Urothelium cell line (cell line): ENCODE data around the gene LCN1.
A peak's percentile ranks its signal among the peaks of the same experiment; 100 is the strongest.
"Not testable (repeated sequence)": the region's sequence is repeated elsewhere in the genome, so short reads cannot be mapped to it uniquely, and the experiment has no call there.

Source experiments
- DNase-seq: peaks from one replicate; pipeline ENCODE4 v3.0.0; 2011; ENCODE audit warnings: low spot score, mixed read lengths
- FAIRE-seq: peaks from 2 replicates; lab custom pipeline; 2011; peaks lifted over from hg19 to GRCh38; lab: Jason Lieb, UNC

The LCN1 gene

DNA sequence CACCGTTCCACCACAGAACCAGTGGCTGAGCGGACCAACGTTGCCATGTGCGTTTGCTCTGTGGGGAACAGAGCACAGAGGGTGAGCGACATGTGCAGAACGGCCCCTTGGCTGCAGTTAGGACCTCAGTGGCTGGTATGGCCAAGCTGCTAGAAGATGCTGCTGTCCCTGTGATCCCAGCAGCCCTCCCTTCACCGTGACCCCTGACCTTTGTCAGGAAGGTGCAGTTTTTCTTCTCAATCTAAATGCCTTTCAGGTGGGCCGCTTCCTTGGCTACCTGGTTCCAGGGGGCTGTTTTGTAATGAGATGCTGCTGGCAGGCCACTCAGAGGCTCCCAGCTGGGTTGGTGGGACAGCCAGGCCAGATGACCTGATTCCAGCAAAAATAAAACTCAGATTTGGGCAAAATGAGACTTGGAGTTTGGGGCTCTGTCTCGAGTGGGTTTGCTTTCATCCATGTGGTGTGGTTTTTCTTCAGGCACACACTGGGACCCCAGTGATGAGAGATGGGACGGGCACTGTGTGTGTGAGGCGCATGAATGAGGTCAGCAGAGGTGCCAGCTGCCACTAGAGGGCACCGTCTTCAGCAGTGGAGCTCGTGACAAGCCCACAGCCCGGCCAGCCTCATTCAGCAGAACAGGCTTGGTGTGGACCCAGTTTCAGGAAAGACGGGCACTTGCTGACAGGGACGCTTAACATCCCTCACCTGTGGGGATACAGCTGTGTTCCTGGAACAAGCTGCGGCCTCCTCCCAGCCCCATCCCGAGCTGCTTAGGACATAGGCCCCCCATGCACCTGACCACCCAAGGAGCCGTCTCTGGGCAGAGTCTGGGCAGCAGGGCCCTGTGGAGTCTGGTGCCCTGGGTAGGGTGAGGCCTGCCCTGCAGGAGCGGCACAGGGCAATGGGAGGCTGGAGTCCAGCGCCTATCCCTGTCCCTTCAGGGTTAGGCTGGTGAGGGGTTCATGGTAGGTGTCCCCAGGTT, 16.7 kb upstream of the LCN1 start:
- FAIRE-seq (no peak), DNase-seq (peak; percentile 63)

DNA sequence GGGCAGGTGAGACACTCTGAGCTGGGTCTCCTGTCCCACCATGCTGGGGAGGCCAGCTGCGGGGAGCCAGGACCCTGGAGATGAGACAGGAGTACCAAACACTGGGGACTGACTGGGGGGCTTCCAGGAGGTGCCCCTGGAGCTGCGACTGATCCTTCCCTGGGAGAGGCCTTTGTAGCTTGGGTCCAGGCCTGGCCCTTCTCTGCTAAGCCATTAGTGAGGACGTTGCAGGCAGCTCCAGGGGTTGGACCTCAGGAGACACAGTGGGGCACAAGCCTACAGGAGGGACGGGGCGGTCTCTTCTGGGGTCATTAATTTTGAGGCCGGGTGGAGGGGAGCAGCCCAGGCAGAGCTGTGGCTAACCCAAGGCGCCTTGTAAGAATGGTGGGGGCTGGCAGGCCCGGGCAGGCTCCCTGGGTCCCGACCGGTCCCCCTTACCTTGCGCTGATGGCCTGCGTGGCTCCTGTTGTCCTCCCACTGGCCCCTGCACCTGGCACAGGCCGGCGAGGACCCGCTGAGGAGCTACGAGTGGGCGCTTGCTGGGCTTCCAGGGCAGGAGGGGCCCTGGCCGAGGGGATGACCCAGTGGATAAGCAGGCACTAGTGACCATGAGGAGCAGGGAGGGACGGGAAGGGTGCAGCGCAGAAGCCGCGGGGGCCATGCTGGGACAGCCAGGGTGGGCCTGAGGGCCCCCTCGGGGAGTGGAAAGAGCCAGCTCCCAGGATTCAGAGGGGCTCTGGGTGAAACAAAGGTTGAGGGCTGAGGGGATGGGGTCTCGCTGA, 15.6 kb upstream of the LCN1 start:
- no peak for DNase-seq
- FAIRE-seq: no peak

DNA sequence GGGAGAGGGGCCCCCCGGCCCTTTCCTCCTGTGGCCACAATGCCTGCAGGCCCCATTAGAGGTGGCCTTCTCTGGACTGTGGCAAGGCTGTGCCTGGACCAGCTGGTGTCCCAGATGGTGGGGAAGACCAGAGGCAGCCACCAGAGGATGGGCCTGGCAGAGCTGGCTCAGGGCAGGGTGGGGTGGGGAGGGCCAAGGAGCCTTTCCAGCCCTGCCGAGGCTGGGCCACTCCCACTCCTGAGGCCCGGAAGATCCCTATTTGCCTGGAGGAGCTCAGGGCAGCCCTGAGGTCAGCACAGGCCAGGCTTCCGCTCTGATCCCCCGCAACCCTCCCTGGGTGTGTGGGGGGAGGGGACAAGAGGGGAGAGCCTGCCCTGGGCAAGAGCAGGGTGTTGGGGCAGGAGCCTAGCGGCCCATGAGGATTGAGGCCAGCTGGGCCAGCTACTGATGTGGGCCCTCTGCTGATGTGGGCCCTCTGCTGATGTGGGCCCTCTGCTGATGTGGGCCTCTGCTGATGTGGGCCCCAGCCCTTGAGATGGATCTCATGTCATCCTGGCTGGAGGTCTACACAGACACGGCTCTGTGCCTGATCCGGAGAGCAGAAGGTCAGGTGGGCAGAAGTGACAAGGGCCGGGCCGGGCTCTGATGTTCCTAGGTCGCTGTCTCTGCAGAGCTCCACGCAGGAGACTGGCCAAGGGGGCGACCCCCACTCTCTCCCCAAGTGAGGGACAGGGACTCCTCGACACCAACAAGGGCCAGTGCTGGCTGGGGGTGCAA, 14.7 kb upstream of the LCN1 start:
- DNase-seq (no peak), FAIRE-seq (no peak)

DNA sequence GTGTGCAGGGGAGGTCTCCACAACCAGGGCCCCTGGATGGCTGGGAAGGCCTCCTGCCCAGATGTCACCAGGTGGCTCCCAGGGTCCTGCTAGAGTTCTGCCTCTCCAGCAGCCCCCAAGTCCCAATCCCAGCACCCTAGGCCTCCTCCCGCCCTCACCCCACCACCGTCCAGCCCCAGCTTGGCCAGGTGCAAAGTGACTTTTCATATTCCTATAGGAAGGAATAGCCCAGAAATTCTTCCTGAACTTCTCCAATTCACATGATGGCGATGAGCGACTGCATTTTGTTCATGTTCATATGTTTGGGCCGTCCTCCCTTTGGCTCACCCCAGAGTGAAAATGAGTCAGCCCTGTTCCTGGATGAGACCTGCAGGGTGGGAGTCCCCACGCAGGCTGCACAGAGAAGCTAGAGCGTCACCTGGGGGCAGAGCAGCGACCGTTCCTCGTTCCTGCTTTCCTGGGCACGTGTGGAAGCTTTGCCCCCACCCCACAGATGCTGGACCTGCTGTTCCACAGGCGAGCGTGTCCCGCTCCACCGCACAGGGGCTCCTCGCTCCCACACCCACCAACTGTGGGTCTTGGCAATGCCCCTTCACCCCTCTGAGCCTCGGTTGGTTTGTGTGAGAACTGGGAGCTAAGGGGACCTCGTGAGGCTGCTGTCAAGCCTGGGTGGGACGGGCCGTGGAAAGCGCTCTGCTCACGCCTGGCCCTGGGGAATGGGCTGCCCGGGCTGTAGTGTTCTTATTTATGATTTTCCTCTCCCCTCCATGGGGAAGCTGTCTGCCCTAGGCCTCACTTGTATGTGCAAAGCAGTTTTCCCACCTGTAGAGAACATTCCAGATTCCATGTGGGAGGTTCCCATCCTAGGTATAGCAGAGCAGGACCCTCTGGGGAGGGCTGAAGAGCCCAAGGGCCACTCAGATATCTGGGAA, 13.9 kb upstream of the LCN1 start:
- DNase-seq: no peak
- no peak for FAIRE-seq

DNA sequence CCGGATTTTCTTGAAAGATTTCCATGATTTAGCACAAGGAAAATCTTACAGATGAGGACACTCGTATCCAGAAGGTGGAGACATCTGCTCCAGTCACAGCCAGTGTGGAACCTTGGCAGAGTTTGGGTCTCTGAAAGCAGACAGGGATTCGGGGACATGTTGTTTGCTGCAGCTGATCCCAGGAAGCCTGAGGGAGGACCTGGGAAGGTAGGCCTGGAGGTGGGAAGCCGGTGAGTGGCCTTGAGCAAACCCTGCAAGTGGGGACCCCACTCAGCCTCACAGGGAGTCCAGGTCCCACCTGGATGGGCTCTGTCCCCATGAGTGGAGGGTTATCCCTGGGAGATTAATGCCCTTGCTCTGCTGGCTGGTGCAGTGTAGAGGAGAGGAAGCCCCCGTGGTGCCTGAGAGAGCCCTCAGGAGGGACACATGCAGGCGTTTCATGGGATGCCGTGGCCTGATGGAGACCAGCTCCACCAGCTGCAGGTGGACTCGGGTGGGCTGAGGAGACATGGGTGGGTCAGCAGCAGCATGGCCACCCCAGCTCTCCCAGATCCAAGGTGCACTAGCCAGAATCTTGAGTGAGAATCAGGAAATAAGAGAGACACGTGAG, 12.9 kb upstream of the LCN1 start:
- no peak for FAIRE-seq

DNA sequence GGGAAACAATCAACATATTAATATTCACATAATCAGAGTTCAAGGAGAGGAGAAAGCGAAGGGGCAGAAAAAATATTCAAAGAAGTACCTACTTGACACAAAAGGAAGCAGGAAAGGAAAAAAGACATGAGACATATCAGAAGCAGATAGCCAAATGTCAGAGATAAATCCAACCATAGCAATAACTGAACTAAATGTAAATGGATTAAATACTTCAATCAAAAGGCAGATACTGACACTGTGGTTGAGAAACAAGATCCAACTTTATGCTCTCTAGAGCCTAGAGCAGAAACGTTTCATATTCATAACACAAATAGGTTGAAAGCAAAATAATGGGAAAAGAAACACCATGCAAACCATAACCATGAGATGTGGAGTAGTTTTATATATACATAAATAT, 11.8 kb upstream of the LCN1 start:
- no peak for DNase-seq
- no peak for FAIRE-seq

More for the DNA sequence above, 12.9 kb upstream of the LCN1 start:
- DNase-seq: no peak

DNA sequence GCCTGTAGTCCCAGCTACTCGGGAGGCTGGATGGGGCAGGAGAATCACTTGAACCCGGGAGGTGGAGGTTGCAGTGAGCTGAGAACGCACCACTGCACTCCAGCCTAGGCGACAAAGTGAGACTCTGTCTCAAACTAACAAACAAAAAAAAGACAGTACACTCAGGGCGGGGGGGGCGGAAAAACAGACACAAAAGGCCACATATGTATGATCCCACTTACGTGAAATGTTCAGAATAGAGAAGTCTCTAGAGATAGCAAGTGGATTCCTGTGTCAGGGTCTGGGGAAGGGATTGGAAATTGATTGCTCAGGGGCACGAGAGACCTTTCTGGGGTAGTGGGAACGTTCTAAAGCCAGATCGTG, 9.0 kb upstream of the LCN1 start:
- DNase-seq: no peak
- no peak for FAIRE-seq

DNA sequence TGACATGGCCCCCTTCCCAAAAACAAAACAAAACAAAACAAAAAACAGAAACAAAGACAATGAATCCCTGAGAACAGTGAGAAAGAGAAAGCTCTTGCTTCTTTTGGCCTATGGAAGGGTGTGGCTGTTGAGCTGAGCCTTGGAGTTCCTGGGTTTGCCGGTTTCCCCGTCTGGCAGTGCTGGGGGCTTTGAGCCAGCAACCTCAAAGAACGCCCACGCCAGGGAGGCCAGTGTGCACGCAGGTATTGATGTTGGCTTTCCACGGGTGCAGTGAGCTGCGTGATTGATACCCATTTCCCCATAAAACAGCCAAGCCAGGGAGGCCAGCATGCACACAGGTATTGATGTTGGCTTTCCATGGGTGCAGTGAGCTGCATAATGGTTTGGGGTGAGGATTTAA, 8.3 kb upstream of the LCN1 start:
- DNase-seq (no peak), FAIRE-seq (no peak)

DNA sequence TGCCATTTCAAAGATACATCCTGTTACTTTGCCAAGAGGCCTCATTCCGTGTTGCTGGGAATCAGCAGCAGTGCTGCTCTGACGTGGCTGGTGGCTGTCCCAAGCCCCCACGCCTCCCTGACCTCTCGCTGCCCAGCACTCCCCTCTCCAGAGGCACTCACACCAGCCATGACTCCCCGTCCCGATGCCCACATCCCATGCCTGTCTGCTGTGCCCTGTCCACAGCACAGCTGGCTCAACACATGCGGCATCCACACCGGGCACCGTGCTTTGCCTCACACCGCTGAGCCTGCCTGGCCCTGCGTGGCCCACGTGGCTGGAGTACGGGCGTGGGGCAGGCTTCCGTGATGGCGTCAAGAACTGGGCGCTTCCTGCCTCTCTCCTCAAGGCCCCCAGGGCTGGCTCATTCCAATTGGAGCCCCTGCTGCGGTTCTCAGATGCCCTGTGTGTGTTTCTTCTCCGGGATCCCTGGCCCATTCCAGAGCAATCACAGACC, 7.8 kb upstream of the LCN1 start:
- DNase-seq: no peak
- peak; percentile 5 for FAIRE-seq

DNA sequence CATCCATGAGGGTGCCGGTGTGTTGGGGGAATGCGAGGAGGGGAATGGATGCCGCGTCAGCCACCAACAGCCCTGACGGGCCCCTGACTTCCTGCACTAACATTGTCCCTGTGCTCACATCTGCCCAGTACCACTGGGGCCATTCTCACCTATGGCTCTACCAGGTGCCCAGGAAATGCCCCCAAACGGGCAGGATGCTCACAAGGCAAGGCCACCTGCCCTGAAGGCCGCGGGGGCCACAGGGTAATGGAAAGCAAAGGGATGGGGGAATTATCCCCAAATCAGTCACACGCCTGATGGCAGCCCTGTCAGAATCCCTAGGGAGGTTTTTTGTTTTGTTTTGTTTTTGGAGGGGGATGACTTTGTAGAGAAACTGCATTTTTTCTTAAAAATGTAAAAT, 7.3 kb upstream of the LCN1 start:
- DNase-seq, FAIRE-seq: not testable (repeated sequence)

DNA sequence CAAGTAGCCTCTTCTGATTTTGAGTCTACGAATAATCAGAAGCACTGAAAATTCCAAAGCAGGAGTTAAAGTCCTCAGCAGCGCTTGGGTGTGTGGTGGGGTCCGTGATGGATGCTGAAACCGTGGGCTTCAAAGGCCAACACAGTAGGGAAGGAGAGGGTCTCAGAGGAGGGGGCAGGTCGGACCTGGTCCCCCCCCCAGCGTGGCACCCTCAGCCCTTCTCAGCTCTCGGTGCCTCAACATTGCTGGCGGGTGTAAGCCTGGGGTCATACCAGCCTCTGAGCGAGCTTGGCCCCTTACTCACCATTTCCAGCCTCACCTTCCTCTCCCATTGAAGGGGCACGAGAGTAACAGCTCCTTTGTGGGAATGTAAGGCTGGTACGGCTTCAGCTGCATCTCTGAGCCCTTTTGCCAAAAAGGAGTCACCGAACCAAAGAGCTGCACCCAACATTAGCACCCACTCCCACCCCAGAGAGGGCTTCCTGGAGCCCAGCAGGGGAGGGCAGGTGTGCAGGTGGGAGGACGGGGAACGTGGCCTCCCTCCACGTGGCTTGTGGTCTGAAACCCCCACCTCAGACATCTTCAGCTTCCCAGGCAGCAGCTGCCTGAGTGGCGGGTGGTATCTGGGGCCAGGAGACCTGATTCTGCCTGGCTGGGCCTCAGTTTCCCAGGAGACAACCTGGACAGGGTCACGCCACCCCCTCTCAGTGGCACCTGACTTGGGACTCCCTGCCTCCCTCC, 6.7 kb upstream of the LCN1 start:
- DNase-seq (no peak), FAIRE-seq (no peak)

DNA sequence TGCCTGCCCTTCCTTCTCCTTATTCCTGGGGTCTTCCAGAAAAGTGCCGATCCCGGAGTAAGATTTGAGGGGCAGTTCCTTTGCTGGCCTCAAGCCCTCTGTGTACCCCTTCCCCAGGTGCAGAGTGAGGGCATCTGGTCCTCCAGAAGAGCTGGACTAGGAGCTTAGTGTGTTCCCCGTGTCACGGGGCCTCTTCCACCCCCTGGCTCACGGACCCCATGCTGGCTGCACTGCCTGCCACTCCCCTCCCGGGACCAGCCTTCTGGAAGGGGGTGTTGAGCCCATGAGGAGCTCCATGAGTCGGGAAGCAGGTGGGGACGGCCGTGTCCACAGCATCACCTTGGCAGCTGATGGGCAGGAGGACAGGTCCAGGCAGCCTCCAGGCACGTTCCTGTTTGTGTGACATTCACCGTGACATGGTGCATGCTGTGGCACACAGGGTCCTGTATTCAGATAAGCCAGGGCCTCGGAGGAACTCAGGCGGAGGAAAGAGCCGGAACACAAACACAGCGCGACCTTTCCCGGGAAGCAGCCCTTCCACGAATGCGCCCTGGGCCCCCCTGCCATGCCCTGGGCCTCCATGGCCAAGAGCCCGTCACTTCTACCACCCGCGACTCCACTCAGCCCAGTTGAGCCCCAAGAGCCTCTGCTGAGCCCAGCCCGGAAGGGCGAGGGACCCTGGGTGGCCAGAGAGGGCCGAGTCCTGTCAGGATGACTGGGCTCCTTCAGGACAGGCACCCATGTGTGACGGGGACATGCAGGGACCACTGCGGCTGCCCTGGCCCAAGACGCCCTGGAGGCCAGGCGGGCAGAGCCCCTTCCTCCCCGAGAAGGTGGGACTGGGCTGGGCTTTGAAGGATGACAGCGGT, 5.9 kb upstream of the LCN1 start:
- FAIRE-seq: no peak
- DNase-seq: no peak

DNA sequence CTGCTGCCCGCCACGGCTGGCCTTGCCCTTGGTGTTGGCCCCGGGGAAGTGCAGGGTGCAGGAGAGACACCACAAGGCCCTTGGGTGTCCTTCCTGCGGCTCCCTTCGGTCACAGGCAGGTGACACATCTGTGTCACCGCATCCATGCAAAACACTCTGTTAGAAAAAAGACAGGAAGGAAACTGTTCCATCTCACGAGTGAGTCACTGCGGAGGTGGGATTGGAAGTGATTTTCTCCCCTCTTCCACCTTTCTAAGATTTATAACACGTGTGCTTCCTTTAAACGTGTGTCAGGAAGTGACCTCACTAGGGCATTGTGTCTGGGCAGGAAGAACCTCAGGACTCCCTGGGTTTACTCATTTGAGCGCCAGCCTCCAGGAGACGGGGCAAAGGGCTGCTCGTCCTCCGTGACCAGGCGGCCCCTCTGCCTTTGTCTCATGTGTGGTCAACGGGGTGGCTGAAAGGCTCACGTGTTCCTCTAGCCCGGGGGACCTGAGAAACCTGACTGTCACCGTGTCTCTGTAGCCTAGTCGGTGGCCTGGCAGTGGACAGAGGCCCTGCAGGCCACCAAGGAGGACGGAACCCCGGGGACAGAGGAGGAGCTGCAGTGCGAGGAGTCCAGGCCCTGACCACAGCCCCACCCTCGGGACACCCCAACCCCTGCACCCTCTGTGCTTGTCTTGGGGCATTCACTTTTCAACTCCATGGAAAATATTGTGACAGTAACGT, 4.9 kb upstream of the LCN1 start:
- DNase-seq: no peak
- no peak for FAIRE-seq

DNA sequence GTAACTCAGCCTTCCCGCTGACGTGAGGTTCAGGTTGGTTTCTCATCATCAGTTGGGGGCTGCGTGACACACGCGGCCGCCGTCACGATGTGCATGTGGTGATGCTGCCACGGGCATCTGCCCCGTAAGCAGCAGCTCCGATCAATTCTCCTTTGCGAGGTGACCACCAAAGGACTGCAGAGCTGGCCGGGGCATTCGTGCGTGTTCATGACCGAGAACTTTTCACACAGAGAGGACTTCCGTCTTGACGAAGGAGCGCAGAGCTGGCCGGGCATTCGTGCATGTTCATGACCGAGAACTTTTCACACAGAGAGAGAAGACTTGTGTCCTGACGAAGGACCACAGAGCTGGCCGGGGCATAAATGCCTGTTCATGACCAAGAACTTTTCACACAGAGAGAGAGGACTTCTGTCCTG, 3.8 kb upstream of the LCN1 start:
- FAIRE-seq (no peak), DNase-seq (no peak)

DNA sequence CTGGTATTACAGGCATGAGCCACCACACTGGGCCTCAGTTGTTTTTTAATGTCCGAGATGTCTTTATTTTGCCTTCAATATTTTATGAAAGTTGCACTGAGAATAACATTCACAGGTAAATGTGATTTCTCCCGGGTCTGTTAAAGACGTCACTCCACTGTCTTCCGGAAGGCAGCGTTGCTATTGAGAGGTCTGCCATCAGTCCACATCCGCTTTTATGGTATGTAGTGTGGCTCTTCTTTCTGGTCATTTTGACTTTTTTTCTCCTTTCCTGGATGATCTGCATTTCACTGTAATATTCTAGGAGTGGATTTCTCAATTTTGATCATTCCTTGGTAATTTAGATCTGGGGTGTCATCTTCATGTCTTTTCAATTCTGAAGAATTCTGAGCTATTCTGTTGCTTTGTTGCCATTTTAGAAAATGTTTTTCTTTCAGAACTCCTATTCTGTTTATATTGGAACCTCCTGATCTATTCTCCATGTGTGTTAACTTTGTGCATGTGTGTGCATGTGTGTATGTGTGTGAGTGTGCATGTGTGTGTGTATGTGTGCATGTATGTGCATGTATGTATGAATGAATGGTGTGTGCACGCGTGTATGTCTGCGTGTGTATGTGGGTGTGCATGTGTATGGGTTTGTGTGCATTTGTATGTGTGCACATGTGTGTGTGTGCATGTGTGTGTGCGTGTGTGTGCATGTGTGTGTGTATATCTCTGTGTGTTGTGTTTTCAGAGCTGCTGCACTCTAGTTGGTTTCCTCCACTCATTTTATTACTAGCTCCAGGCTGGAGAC, 1.9 kb upstream of the LCN1 start:
- peak; percentile 91 for FAIRE-seq
- no peak for DNase-seq

DNA sequence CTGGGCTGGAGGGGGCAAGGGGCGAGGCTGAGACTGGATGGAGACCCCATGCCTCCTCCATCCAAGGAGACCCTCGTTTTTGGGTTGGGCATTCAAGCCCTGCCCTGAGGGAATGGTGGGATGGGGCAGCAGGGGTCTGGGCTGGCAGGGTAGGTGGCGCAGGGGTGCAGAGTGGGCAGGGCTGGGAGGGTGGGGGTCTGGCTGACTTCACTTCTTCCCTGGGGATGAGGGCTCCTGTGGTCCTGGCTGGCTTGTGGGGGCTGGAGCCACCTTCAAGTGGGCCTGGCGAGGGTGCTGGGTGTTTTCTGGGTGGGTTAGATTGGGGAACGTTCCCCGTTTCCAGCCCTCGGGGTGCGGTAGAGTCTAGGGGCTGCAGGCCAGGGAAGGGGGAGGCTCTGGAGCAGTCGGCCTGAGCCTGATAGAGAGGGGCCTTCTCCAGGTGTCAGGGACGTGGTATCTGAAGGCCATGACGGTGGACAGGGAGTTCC, 412 bp downstream of the LCN1 start:
- FAIRE-seq: no peak
- no peak for DNase-seq
